HepG2 (cell line): ENCODE data around the gene CARD19. TPM values are rescaled to one million over a fixed set of nuclear protein-coding genes. Genes with fewer than 3 reads are reported as not detected.

ENCODE experiments used
- ATAC-seq: fragments of 200-7000 bp; cut with Tn5 transposase; 3 replicates; pipeline ENCODE4 v1.9.1; 2020; ENCODE audit warnings: mild to moderate bottlenecking, moderate library complexity
- BruUV-seq: library from RNA; stranded (reverse); fragments of 400-500 nt; replicated peaks from 2 replicates; lab custom pipeline; 2021; lab: Mats Ljungman, UMichigan
- CTCF ChIA-PET: fragments of 300-600 bp; formaldehyde crosslinking; extraction: SDS; loops from one replicate; lab custom pipeline; 2021; ENCODE audit warnings: low total read pairs, inconsistent platforms, low intra/inter-chr PET ratio; lab: Yijun Ruan, JAX
- POLR2A ChIA-PET: fragments of 350-600 bp; sonication (Branson Sonifier 250); formaldehyde crosslinking; loops from one replicate; lab custom pipeline; 2020; ENCODE audit warnings: antibody characterized with exemption, inconsistent platforms; lab: Yijun Ruan, JAX
- DNase-seq: peaks from one replicate; pipeline ENCODE4 v3.0.0-alpha.2; 2015; ENCODE audit warnings: low spot score
- FAIRE-seq: peaks from 3 replicates; lab custom pipeline; 2011; peaks lifted over from hg19 to GRCh38; lab: Jason Lieb, UNC
- H2AFZ ChIP-seq: one replicate; pipeline ENCODE4 v1.6.1; 2011; ENCODE audit warnings: low read length, inconsistent platforms
- H3K27ac ChIP-seq: fragments of 300-600 bp; 3 replicates; pipeline ENCODE4 v1.8.0; 2011; ENCODE audit warnings: mixed run types, mild to moderate bottlenecking, mixed read lengths, low read length, inconsistent platforms; ENCODE audit not compliant: insufficient read depth; ENCODE audit errors: extremely low read length
- H3K27me3 ChIP-seq, 2 experiments: fragments of 200-600 bp in 1 of 2; 2 replicates in 1 of 2; 3 replicates in 1 of 2; pipeline versions ENCODE4 v1.6.0 to v1.8.0; 2011; ENCODE audit warnings: low read length in 2 of 2, mild to moderate bottlenecking in 2 of 2, moderate library complexity in 2 of 2, inconsistent platforms in 1 of 2; ENCODE audit not compliant: insufficient read depth in 2 of 2, control insufficient read depth in 1 of 2
- H3K36me3 ChIP-seq, 2 experiments: fragments of 200-600 bp in 1 of 2; replicated peaks in 1 of 2; 2 replicates in 1 of 2; 3 replicates in 1 of 2; pipeline versions ENCODE4 v1.5.1 to v1.8.0; 2011; ENCODE audit warnings: low read length in 2 of 2, inconsistent platforms in 1 of 2; ENCODE audit not compliant: insufficient read depth in 2 of 2, control insufficient read depth in 1 of 2
- H3K4me1 ChIP-seq: 2 replicates; pipeline ENCODE4 v1.5.1; 2012; ENCODE audit warnings: low read length, inconsistent platforms; ENCODE audit not compliant: insufficient read depth
- H3K4me2 ChIP-seq: 2 replicates; pipeline ENCODE4 v1.6.0; 2011; ENCODE audit warnings: low read depth, low read length, inconsistent platforms
- H3K4me3 ChIP-seq, 3 experiments: fragments of 200-600 bp in 1 of 3; sonication (generic), shearing (Covaris generic) in 1 of 3; replicated peaks in 1 of 3; 2 replicates each; pipeline ENCODE4 v1.5.1; 2011 to 2016; ENCODE audit warnings: low read length in 3 of 3, inconsistent platforms in 2 of 3, low read depth in 2 of 3, mild to moderate bottlenecking in 2 of 3, control low read depth in 1 of 3, mixed read lengths in 1 of 3; ENCODE audit not compliant: insufficient read depth in 1 of 3
- H3K79me2 ChIP-seq: one replicate; pipeline ENCODE4 v1.6.1; 2011; ENCODE audit warnings: low read length, inconsistent platforms; ENCODE audit not compliant: insufficient read depth
- H3K9ac ChIP-seq: 2 replicates; pipeline ENCODE4 v1.6.0; 2011; ENCODE audit warnings: mild to moderate bottlenecking, low read depth, low read length, inconsistent platforms; ENCODE audit not compliant: insufficient read depth
- H3K9me3 ChIP-seq: 2 replicates; pipeline ENCODE4 v1.5.1; 2012; ENCODE audit warnings: mild to moderate bottlenecking, low read length
- H4K20me1 ChIP-seq: 2 replicates; pipeline ENCODE4 v1.6.0; 2011; ENCODE audit warnings: inconsistent platforms, mild to moderate bottlenecking, low read length, moderate library complexity; ENCODE audit not compliant: insufficient read depth
- HNRNPL ChIP-seq: fragments of 200-400 bp; formaldehyde crosslinking; IDR thresholded peaks from 2 replicates; pipeline ENCODE4 v1.6.1; 2017; ENCODE audit warnings: mild to moderate bottlenecking, low read depth, low read length
- HNRNPUL1 ChIP-seq: fragments of 200-400 bp; formaldehyde crosslinking; IDR thresholded peaks from 2 replicates; pipeline ENCODE4 v1.6.1; 2017; ENCODE audit warnings: low read depth, mild to moderate bottlenecking, low read length, moderate library complexity
- KDM1A ChIP-seq: IDR thresholded peaks from 2 replicates; pipeline ENCODE4 v1.6.1; 2016; ENCODE audit warnings: missing compliant biosample characterization
- MYC ChIP-seq: sonication (generic); formaldehyde crosslinking; IDR thresholded peaks from 2 replicates; pipeline ENCODE4 v1.9.0; 2021; ENCODE audit warnings: missing genetic modification reagents, borderline replicate concordance
- NFATC3 ChIP-seq: sonication (generic); formaldehyde crosslinking; IDR thresholded peaks from 2 replicates; pipeline ENCODE4 v1.5.1; 2020; ENCODE audit warnings: mild to moderate bottlenecking, missing genetic modification reagents
- RBM39 ChIP-seq: fragments of 200-400 bp; formaldehyde crosslinking; IDR thresholded peaks from one replicate; pipeline ENCODE4 v1.6.1; 2018; ENCODE audit warnings: antibody characterized with exemption, mild to moderate bottlenecking, low read depth, low read length; ENCODE audit not compliant: poor library complexity, severe bottlenecking
- SMC3 ChIP-seq: IDR thresholded peaks from 2 replicates; pipeline ENCODE4 v1.6.1; 2011; ENCODE audit warnings: low read length, improper control_type of control experiment
- ZFP1 ChIP-seq: IDR thresholded peaks from 2 replicates; pipeline ENCODE4 v1.6.1; 2016
- ZNF496 ChIP-seq: sonication (generic); formaldehyde crosslinking; IDR thresholded peaks from 2 replicates; pipeline ENCODE4 v1.8.1; 2023; ENCODE audit warnings: mild to moderate bottlenecking, moderate library complexity, missing genetic modification reagents; ENCODE audit not compliant: insufficient replicate concordance
- WGBS: methylation state at CpG from one replicate; pipeline ENCODE4 v1.1.6; 2017; ENCODE audit warnings: low lambda C conversion rate; 5-methylcytosine and 5-hydroxymethylcytosine counted together
- in situ Hi-C: cut with HindIII; loops from 2 replicates; pipeline ENCODE4 v1.10.0; 2017; ENCODE audit warnings: low pct_unique_long_range_greater_than_20kb; ENCODE audit not compliant: extremely low pct_ligation_motif_present
- intact Hi-C: fragments of 100-400 bp; cut with micrococcal nuclease; formaldehyde crosslinking; loops from one replicate; pipeline ENCODE4 v1.10.0; 2022; ENCODE audit not compliant: unreplicated experiment
- polyA plus RNA-seq, 8 experiments: library from polyadenylated mRNA; depleted of rRNA in 3 of 8; stranded (reverse) in 7 of 8; unstranded in 1 of 8; fragments of >200 nt; fragmentation: Illumina TruSeq in 4 of 8; extraction: Trizol in 4 of 8; gene quantifications; 2 replicates each; pipeline versions ENCODE4 v1.2.1 to v1.2.3, GENCODE V29; 2011 to 2016; ENCODE audit warnings: low read depth in 4 of 8, missing spikeins in 1 of 8, mixed read lengths in 1 of 8; ENCODE audit not compliant: insufficient read depth in 1 of 8
- total RNA-seq, 5 experiments: library from RNA; depleted of rRNA; stranded (reverse); fragments of >200 nt; fragmentation: Illumina TruSeq; extraction: Trizol; gene quantifications; 2 replicates each; pipeline ENCODE4 v1.2.3, GENCODE V29; 2016; ENCODE audit warnings: low read depth in 1 of 5
- TF ChIP-seq, protein P1 (sequence below), 2 experiments: sonication (generic) in 1 of 2; formaldehyde crosslinking in 1 of 2; IDR thresholded peaks; 2 replicates each; pipeline versions ENCODE4 v1.4.0 to v1.6.1; 2016 to 2020; ENCODE audit warnings: borderline replicate concordance in 1 of 2, low read depth in 1 of 2, mild to moderate bottlenecking in 1 of 2, missing genetic modification reagents in 1 of 2

CARD19 gene
- total and polyA plus RNA-seq, 2 of the 13 experiments (the other 11 are each of a cell fraction or from before 2014, with no cell fraction given) = 18.4 to 47.2 TPM

DNA sequence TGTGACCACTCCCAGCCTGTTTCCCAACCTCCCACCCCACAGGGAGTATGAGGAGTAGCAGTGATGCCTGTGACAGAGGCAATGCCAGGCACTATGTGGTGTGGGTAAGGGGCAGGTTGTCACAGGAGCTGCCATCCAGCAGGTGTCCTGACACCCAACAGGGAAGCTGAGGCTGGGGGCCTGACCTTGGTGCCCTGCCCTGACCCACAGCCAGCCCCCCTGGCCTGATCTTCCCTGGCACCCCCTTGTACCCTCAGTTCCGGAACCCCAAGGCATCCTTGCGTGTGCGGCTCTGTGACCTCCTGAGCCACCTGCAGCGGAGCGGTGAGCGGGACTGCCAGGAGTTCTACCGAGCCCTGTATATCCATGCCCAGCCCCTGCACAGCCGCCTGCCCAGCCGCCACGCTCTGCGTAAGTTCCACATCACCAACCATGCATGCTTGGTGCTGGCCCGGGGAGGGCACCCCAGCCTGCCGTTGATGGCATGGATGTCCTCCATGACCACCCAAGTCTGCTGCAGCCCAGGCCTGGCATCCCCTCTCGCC lies 14.4 kb downstream of the CARD19 start:
- Histone ChIP-seq H3K4me3 (no peak overlapping the region), H3K36me3 (peaks cover 2 to 8% of the 10 kb centered on the region in 2 experiments; a peak in 3 of 5 replicates), H3K9me3 (no peaks in the 10 kb centered on the region), H3K4me1 (peaks cover 62% of the 10 kb centered on the region), H3K27ac (no peak overlapping the region), H4K20me1 (no peaks in the 10 kb centered on the region), H2AFZ (no peak overlapping the region), H3K27me3 (no peaks in the 10 kb centered on the region), H3K9ac (no peak overlapping the region), H3K4me2 (no peak overlapping the region), H3K79me2 (peaks cover 3% of the 10 kb centered on the region)
- ChIA-PET POLR2A (interaction anchor here (2.7 kb wide), 1 partner anchor 23 kb away, joined by 12 read pairs; the partner anchor contains the start of gene NINJ1), CTCF (interaction anchor here (1.9 kb wide), 1 partner anchor 107 kb away, joined by 4 read pairs; no protein-coding TSS in a partner anchor)
- intact Hi-C loops (no loop called here), in situ Hi-C loops (no loop called here)
- no peak for TF ChIP-seq ZNF496 (CRISPR knock-in tag)
- TF ChIP-seq ZFP1 = no peak
- 0 out of 2 replicates have a peak, but pooled peaks have one; percentile 38 for TF ChIP-seq HNRNPL
- TF ChIP-seq NFATC3 (CRISPR knock-in tag) = no peak
- TF ChIP-seq MYC = 0 out of 2 replicates have a peak, but pooled peaks have one; percentile 4
- TF ChIP-seq KDM1A (CRISPR knock-in tag) = no peak
- TF ChIP-seq RBM39 = no peak
- no peak for TF ChIP-seq HNRNPUL1
- no peak for TF ChIP-seq SMC3
- TF ChIP-seq, protein P1, sequence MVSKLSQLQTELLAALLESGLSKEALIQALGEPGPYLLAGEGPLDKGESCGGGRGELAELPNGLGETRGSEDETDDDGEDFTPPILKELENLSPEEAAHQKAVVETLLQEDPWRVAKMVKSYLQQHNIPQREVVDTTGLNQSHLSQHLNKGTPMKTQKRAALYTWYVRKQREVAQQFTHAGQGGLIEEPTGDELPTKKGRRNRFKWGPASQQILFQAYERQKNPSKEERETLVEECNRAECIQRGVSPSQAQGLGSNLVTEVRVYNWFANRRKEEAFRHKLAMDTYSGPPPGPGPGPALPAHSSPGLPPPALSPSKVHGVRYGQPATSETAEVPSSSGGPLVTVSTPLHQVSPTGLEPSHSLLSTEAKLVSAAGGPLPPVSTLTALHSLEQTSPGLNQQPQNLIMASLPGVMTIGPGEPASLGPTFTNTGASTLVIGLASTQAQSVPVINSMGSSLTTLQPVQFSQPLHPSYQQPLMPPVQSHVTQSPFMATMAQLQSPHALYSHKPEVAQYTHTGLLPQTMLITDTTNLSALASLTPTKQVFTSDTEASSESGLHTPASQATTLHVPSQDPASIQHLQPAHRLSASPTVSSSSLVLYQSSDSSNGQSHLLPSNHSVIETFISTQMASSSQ (IDR thresholded peaks at IDR 0.05; ENCODE audit: low read depth) = no peak
- TF ChIP-seq, protein P1 (CRISPR knock-in tag; IDR thresholded peaks at IDR 0.05; ENCODE audit: borderline replicate concordance) = no peak
- 100% methylated on average over 2 of the region's 14 CpGs for WGBS
- no peak for ATAC-seq
- FAIRE-seq = no peak
- BruUV-seq = no TSS peak
- DNase-seq = no peak
